Measurements from ENCODE around the gene LENG8.

- TF ChIP-seq, protein P1, sequence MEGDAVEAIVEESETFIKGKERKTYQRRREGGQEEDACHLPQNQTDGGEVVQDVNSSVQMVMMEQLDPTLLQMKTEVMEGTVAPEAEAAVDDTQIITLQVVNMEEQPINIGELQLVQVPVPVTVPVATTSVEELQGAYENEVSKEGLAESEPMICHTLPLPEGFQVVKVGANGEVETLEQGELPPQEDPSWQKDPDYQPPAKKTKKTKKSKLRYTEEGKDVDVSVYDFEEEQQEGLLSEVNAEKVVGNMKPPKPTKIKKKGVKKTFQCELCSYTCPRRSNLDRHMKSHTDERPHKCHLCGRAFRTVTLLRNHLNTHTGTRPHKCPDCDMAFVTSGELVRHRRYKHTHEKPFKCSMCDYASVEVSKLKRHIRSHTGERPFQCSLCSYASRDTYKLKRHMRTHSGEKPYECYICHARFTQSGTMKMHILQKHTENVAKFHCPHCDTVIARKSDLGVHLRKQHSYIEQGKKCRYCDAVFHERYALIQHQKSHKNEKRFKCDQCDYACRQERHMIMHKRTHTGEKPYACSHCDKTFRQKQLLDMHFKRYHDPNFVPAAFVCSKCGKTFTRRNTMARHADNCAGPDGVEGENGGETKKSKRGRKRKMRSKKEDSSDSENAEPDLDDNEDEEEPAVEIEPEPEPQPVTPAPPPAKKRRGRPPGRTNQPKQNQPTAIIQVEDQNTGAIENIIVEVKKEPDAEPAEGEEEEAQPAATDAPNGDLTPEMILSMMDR (IDR thresholded peaks at IDR 0.05; ENCODE audit: insufficient read depth, low read depth, low read length): no peak
- TF ChIP-seq EZH2 (IDR thresholded peaks at IDR 0.05; ENCODE audit: insufficient read depth, low read length): no peak
Measured at GRCh38 chr19:54489341-54489740, 40.3 kb downstream of the LENG8 start.

Data from astrocyte (in vitro differentiated cells and primary cell).